SK-N-SH treated with all-trans-retinoic acid at 6 μM for 48 hours (cell line): Measurements from ENCODE around the gene STS.

Source experiments
- POU6F1 ChIP-seq: fragments of 250-450 bp; sonication (Bioruptor Pico); IDR thresholded peaks from 2 replicates; pipeline ENCODE4 v1.8.0; 2021; ENCODE audit warnings: low read depth, mild to moderate bottlenecking, moderate library complexity, borderline replicate concordance
- TF ChIP-seq, protein P1 (sequence below): fragments of 250-450 bp; sonication (Bioruptor Pico); IDR thresholded peaks from 2 replicates; pipeline ENCODE4 v1.5.0; 2020; ENCODE audit warnings: mild to moderate bottlenecking, moderate library complexity

- TF ChIP-seq, protein P1, sequence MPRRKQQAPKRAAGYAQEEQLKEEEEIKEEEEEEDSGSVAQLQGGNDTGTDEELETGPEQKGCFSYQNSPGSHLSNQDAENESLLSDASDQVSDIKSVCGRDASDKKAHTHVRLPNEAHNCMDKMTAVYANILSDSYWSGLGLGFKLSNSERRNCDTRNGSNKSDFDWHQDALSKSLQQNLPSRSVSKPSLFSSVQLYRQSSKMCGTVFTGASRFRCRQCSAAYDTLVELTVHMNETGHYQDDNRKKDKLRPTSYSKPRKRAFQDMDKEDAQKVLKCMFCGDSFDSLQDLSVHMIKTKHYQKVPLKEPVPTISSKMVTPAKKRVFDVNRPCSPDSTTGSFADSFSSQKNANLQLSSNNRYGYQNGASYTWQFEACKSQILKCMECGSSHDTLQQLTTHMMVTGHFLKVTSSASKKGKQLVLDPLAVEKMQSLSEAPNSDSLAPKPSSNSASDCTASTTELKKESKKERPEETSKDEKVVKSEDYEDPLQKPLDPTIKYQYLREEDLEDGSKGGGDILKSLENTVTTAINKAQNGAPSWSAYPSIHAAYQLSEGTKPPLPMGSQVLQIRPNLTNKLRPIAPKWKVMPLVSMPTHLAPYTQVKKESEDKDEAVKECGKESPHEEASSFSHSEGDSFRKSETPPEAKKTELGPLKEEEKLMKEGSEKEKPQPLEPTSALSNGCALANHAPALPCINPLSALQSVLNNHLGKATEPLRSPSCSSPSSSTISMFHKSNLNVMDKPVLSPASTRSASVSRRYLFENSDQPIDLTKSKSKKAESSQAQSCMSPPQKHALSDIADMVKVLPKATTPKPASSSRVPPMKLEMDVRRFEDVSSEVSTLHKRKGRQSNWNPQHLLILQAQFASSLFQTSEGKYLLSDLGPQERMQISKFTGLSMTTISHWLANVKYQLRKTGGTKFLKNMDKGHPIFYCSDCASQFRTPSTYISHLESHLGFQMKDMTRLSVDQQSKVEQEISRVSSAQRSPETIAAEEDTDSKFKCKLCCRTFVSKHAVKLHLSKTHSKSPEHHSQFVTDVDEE (CRISPR knock-in tag), result no peak
- no peak for TF ChIP-seq POU6F1 (CRISPR knock-in tag)
Observed at GRCh38 chrX:7194606-7195005, 47.1 kb downstream of the STS start.
